ENCODE results near the gene EXO1.

EXO1 gene

DNA sequence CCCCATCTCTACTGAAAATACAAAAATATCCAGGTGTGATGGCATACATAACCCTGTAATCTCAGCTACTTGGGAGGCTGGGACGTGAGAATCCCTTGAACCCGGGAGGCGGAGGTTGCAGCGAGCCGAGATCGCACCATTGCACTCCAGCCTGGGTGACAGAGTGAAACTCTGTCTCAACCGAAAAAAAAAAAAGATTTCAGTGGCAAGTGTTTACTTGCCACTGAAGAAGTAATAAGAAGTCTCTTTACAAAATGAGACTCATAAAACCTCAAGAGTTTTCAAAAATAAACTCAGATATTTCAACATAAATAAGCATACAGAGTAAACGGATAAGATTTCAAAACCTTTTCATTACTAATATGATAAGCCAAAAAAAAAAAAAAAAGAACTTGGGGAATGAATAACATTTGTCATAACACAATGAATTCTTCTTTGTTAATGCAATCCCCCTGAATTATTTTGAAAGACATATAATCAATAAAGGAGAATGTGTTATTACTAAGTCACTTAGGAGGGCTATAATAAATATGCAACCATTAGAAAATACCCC lies 34.2 kb upstream of the EXO1 start:
- TF ChIP-seq, protein P1, sequence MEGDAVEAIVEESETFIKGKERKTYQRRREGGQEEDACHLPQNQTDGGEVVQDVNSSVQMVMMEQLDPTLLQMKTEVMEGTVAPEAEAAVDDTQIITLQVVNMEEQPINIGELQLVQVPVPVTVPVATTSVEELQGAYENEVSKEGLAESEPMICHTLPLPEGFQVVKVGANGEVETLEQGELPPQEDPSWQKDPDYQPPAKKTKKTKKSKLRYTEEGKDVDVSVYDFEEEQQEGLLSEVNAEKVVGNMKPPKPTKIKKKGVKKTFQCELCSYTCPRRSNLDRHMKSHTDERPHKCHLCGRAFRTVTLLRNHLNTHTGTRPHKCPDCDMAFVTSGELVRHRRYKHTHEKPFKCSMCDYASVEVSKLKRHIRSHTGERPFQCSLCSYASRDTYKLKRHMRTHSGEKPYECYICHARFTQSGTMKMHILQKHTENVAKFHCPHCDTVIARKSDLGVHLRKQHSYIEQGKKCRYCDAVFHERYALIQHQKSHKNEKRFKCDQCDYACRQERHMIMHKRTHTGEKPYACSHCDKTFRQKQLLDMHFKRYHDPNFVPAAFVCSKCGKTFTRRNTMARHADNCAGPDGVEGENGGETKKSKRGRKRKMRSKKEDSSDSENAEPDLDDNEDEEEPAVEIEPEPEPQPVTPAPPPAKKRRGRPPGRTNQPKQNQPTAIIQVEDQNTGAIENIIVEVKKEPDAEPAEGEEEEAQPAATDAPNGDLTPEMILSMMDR (IDR thresholded peaks at IDR 0.05; ENCODE audit: low read depth, low read length, missing control alignments): no peak
- no peak for DNase-seq (ENCODE audit: low read depth)
- H3K4me3 ChIP-seq (ENCODE audit: low read depth, low read length): no peak overlapping the region

DNA sequence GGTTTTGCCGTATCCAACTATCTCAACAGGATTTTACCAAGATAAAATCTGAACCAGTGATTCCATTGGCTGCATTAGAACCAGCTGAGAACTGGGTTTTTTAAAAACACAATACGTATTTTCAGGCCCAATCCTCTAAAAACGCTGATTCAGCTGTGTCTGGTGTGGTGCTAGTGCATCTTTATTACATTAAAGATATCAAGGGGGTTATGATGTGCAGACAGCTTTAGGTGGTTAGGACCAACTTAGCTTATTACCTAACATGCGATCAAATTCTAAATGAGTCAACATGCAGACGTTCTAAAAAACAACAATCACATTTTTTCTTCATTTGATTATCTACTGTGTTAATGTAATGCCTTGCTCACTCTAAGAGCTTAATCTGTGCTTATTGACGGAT lies 32.0 kb upstream of the EXO1 start:
- TF ChIP-seq, protein P1 (IDR thresholded peaks at IDR 0.05; ENCODE audit: low read depth, low read length, missing control alignments): no peak
- no peak for DNase-seq (ENCODE audit: low read depth)
- H3K4me3 ChIP-seq (ENCODE audit: low read depth, low read length): no peak overlapping the region

DNA sequence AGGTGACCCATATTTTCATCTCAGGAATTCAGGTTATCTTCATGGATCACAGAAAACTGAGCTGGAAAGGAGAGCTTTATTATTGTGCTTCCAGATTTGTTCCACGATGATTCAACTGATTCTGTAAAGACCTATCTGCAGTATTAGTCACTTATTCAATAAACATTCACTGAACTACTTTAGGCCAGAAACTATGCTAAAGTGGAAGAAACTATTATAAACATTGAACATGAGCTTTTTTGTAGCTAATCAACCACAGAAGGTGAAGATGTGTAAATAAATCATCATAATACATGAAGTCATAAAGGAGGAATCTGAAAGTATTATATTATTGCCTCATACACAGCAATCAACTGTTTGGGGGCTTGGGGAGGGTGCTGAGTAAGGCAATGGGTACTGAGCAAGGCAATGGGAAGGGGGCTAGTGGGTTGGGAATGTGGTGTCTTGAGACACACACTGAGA lies 30.6 kb upstream of the EXO1 start:
- DNase-seq (ENCODE audit: low read depth): no peak
- H3K4me3 ChIP-seq (ENCODE audit: low read depth, low read length): no peak overlapping the region
- TF ChIP-seq, protein P1 (IDR thresholded peaks at IDR 0.05; ENCODE audit: low read depth, low read length, missing control alignments): no peak

DNA sequence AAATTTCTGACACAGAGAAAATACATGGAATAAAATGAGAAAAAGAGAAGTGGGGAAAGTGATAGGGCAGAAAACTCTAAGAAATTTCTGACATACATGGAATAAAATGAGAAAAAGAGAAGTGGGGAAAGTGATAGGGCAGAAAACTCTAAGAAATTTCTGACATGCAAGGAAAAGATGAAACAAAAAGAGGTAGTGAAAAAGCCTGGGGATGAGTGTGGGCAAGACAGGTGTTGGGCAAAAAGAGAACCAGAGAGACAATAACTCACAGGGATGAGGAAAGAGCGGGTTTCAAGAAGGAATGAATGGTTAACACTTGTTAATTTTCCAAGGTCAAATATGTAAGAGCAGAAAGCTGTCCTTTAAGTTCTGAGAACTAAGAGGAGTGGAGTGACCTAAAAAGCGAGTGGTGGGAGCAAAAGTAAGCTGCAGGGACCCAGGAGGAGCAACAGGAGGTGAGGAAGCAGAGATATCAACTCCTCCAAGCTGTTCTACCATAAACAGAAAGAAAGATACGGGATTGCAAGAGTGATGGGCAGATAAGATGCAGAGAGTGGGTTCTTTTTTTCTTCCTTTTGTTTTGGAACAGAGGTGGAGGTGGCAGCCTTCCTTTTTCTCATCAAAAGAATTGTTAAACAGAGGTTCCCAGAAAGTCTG lies 29.9 kb upstream of the EXO1 start:
- TF ChIP-seq, protein P1 (IDR thresholded peaks at IDR 0.05; ENCODE audit: low read depth, low read length, missing control alignments): no peak
- DNase-seq (ENCODE audit: low read depth): no peak
- H3K4me3 ChIP-seq (ENCODE audit: low read depth, low read length): no peak overlapping the region

DNA sequence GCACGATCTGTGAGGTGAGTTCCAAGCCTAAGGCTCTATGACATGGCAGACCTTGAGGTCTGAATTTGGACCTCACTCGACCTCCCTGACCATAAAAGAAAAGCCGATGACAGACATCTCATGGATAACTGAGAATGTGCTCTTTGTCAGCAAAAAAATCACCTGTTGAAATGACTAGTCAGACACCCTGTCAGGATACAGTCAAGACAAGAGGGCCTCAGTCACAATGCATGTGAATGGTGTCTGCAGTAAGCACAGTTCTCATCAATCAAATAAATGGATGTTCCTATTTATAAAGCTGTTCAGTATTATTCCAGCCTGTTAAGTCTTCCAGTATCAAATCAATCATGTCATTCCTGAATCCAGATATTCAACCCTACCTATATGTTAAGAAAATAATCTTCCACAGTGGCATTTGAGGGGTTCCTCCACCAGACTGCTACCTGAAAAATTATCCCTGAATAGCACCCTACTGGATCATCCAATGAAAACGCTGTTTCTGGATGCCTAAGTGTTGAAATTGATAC lies 28.6 kb upstream of the EXO1 start:
- DNase-seq (ENCODE audit: low read depth): no peak
- H3K4me3 ChIP-seq (ENCODE audit: low read depth, low read length): no peak overlapping the region

DNA sequence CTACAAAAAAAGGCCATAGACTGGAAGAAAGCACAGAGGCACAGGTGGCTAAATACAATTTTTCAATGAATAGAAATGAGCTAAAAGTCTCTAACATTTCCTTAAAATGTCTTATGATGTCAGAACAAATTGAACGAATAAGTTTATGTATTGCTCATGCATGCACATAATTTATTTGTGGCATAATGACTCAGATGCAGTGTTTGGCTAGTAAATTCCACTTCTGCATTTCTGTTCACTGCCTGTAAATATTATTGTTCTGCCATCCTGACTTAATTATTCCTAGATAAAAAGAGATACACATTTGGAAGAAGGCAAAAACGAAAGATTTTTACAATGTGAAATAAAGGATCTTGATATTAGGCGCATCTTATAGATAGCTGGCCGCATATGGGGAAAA lies 26.6 kb upstream of the EXO1 start:
- no peak for DNase-seq (ENCODE audit: low read depth)

More for the DNA sequence above, 28.6 kb upstream of the EXO1 start:
- TF ChIP-seq, protein P1 (IDR thresholded peaks at IDR 0.05; ENCODE audit: low read depth, low read length, missing control alignments): no peak

More for the DNA sequence above, 26.6 kb upstream of the EXO1 start:
- TF ChIP-seq, protein P1 (IDR thresholded peaks at IDR 0.05; ENCODE audit: low read depth, low read length, missing control alignments): no peak
- no peak overlapping the region for H3K4me3 ChIP-seq (ENCODE audit: low read depth, low read length)

Data from GM12864 (cell line).